IMR-90 (cell line): ENCODE measurements around the gene ABHD17C.

ENCODE experiments used
- BHLHE40 ChIP-seq: fragments of 150-350 bp; IDR thresholded peaks from 2 replicates; pipeline ENCODE4 v1.6.1; 2016; ENCODE audit warnings: mild to moderate bottlenecking, low read depth, low read length
- CEBPB ChIP-seq: IDR thresholded peaks from 2 replicates; pipeline ENCODE4 v1.6.1; 2012; ENCODE audit warnings: low read depth, low read length, improper control_type of control experiment
- CHD1 ChIP-seq: IDR thresholded peaks from 2 replicates; pipeline ENCODE4 v1.6.1; 2012; ENCODE audit warnings: low read depth, low read length, improper control_type of control experiment
- CTCF ChIP-seq: conservative IDR thresholded peaks from 2 replicates; pipeline ENCODE4 v1.5.1; 2012; ENCODE audit warnings: mild to moderate bottlenecking, low read depth, low read length, improper control_type of control experiment
- FOS ChIP-seq: fragments of 150-350 bp; IDR thresholded peaks from 2 replicates; pipeline ENCODE4 v1.6.1; 2016; ENCODE audit warnings: low read depth, low read length
- MAFK ChIP-seq: IDR thresholded peaks from 2 replicates; pipeline ENCODE4 v1.6.1; 2012; ENCODE audit warnings: low read depth, low read length, improper control_type of control experiment
- MAZ ChIP-seq: IDR thresholded peaks from 2 replicates; pipeline ENCODE4 v1.6.1; 2012; ENCODE audit warnings: low read depth, mild to moderate bottlenecking, low read length, improper control_type of control experiment, moderate library complexity, borderline replicate concordance
- MXI1 ChIP-seq: IDR thresholded peaks from 2 replicates; pipeline ENCODE4 v1.6.1; 2012; ENCODE audit warnings: low read depth, mild to moderate bottlenecking, low read length, moderate library complexity, borderline replicate concordance
- POLR2A ChIP-seq: IDR thresholded peaks from 2 replicates; pipeline ENCODE4 v1.6.1; 2012; ENCODE audit warnings: mild to moderate bottlenecking, low read depth, low read length
- RAD21 ChIP-seq: IDR thresholded peaks from 2 replicates; pipeline ENCODE4 v1.6.1; 2012; ENCODE audit warnings: low read length, improper control_type of control experiment
- RCOR1 ChIP-seq: IDR thresholded peaks from 2 replicates; pipeline ENCODE4 v1.6.1; 2012; ENCODE audit warnings: mild to moderate bottlenecking, low read length, improper control_type of control experiment; ENCODE audit not compliant: insufficient replicate concordance
- RFX5 ChIP-seq: IDR thresholded peaks from 2 replicates; pipeline ENCODE4 v1.8.0; 2012; ENCODE audit warnings: low read depth, mild to moderate bottlenecking, low read length, moderate library complexity
- SMC3 ChIP-seq: fragments of 150-350 bp; IDR thresholded peaks from 2 replicates; pipeline ENCODE4 v1.6.1; 2016; ENCODE audit warnings: low read depth, mild to moderate bottlenecking, antibody characterized with exemption, low read length, moderate library complexity
- USF2 ChIP-seq: fragments of 150-350 bp; IDR thresholded peaks from 2 replicates; pipeline ENCODE4 v1.6.1; 2017; ENCODE audit warnings: mild to moderate bottlenecking, antibody characterized with exemption, low read length, low read depth

DNA sequence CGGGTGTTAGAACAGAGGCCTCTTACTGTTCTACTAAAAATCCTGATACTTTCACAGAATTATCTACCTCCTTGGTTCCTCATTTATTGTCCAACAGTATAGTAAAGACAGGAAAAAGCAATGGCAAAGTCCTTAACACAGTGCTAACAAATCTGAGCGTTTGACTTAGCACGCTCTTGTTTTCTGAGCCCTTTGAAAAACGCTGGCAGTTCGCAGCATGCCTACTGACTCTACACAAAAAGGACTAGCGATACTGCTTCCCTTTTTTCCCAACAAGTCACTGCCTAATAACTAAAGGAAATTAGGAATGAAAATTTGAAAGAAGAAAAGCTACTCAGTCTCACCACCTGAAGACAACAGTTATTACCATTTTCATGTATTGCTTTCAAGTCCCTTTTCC is 49.3 kb downstream of the ABHD17C start:
- TF ChIP-seq CEBPB (no peak), FOS (no peak), CTCF (no peak), MXI1 (no peak), BHLHE40 (no peak), RCOR1 (no peak), RFX5 (no peak), MAFK (no peak), SMC3 (no peak), POLR2A (no peak), USF2 (no peak), RAD21 (no peak), CHD1 (no peak), MAZ (no peak)
